ENCODE measurements around the gene PRKCI. TPM values are rescaled to one million over a fixed set of nuclear protein-coding genes. Genes with fewer than 3 reads are reported as not detected.
A peak's percentile ranks its signal among the peaks of the same experiment; 100 is the strongest.

Gene PRKCI
- total RNA-seq, 1 donor from 2014 or later, result 61.4 TPM

DNA sequence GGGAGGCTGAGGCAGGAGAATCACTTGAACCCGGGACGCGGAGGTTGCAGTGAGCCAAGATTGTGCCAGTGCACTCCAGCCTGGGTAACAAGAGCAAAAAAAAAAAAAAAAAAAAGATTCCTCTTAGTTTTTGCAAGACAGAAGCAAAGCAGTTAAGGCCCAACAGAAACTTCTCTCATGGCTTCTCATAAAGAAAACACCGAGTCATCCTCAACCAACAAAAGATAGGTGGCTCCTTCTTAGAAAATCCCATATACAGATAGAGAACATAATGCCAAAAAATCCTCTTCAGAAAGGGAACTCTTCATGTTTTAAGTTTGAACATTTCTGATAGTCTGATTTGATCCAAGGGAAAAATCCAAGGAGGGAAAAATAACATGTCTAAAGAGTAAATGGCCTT, 122.7 kb downstream of the PRKCI start:
- no peak for TF ChIP-seq CTCF (IDR thresholded peaks at IDR 0.05; ENCODE audit: unreplicated experiment)
- no peak overlapping the region for H3K4me3 Mint-ChIP-seq (ENCODE audit: low read depth)
- DNase-seq (ENCODE audit: low spot score, unreplicated experiment), result no peak
- H3K9me3 Mint-ChIP-seq (ENCODE audit: low read depth), result no peaks in the 10 kb centered on the region
- peak overlapping the region; percentile 86 for H3K27ac Mint-ChIP-seq
- H3K36me3 Mint-ChIP-seq (ENCODE audit: insufficient read depth), result no peaks in the 10 kb centered on the region
- no peaks in the 10 kb centered on the region for H3K27me3 Mint-ChIP-seq
- peaks cover 18% of the 10 kb centered on the region for H3K4me1 Mint-ChIP-seq (ENCODE audit: low read depth)

DNA sequence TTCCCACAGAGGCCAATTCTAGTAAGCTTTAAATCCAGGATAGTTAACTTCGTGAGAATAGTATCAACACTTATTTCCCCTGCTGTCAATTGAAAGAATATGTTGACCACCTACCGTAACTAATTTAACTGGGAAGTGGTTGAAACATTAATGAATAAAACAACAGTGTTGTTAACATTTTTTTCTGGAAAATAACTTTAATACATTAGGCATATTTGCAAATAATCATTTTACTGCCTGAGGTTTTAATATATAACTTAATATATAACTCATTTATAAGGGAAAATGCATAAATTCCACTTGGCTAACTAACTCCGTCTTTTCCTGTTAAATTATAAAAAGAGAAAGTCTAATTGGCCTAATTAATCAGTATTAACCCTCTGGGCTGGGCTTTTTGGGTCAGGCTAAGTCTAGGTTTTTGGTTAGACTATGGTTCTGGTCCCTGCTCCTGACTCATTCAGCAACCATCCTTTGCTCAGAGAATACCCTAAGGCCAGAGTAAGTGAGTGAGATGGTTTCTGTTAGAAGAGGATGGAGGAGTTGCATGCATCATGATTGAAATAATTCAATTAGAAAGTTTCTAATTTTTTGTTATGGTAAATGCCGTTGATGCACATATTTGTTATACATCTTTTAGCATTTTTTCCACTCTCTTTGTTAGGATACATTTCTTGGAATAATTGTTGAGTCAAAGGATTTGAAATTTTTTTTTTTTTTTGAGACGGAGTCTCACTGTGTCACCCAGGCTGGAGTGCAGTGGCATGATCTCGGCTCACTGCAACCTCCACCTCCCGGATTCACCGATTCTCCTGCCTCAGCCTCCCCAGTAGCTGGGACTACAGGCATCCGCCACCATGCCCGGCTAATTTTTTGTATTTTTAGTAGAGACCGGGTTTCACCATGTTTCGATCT, 124.5 kb downstream of the PRKCI start:
- H3K36me3 Mint-ChIP-seq (ENCODE audit: insufficient read depth), result no peaks in the 10 kb centered on the region
- H3K27me3 Mint-ChIP-seq, result no peaks in the 10 kb centered on the region
- no peak for DNase-seq (ENCODE audit: low spot score, unreplicated experiment)
- no peak overlapping the region for H3K4me3 Mint-ChIP-seq (ENCODE audit: low read depth)
- H3K9me3 Mint-ChIP-seq (ENCODE audit: low read depth), result no peaks in the 10 kb centered on the region
- peaks cover 19% of the 10 kb centered on the region for H3K4me1 Mint-ChIP-seq (ENCODE audit: low read depth)
- no peak overlapping the region for H3K27ac Mint-ChIP-seq
- TF ChIP-seq CTCF (IDR thresholded peaks at IDR 0.05; ENCODE audit: unreplicated experiment), result no peak

- Mint-ChIP-seq H3K4me1 (ENCODE audit: low read depth) (peaks cover 29% of the 10 kb centered on the region), H3K9me3 (ENCODE audit: low read depth) (no peaks in the 10 kb centered on the region), H3K4me3 (ENCODE audit: low read depth) (no peak overlapping the region), H3K27ac (no peak overlapping the region), H3K27me3 (no peaks in the 10 kb centered on the region), H3K36me3 (ENCODE audit: insufficient read depth) (no peaks in the 10 kb centered on the region)
- DNase-seq (ENCODE audit: low spot score, unreplicated experiment), result no peak
- no peak for TF ChIP-seq CTCF (IDR thresholded peaks at IDR 0.05; ENCODE audit: unreplicated experiment)
Observed at GRCh38 chr3:170350515-170351413, 128.5 kb downstream of the PRKCI start.

- no peak overlapping the region for H3K4me3 Mint-ChIP-seq (ENCODE audit: low read depth)
- peaks cover 36% of the 10 kb centered on the region for H3K4me1 Mint-ChIP-seq (ENCODE audit: low read depth)
- no peaks in the 10 kb centered on the region for H3K9me3 Mint-ChIP-seq (ENCODE audit: low read depth)
- no peak overlapping the region for H3K27ac Mint-ChIP-seq
- no peak for DNase-seq (ENCODE audit: low spot score, unreplicated experiment)
- H3K36me3 Mint-ChIP-seq (ENCODE audit: insufficient read depth), result no peaks in the 10 kb centered on the region
- no peaks in the 10 kb centered on the region for H3K27me3 Mint-ChIP-seq
- no peak for TF ChIP-seq CTCF (IDR thresholded peaks at IDR 0.05; ENCODE audit: unreplicated experiment)
Observed at GRCh38 chr3:170352936-170353335, 130.7 kb downstream of the PRKCI start.

DNA sequence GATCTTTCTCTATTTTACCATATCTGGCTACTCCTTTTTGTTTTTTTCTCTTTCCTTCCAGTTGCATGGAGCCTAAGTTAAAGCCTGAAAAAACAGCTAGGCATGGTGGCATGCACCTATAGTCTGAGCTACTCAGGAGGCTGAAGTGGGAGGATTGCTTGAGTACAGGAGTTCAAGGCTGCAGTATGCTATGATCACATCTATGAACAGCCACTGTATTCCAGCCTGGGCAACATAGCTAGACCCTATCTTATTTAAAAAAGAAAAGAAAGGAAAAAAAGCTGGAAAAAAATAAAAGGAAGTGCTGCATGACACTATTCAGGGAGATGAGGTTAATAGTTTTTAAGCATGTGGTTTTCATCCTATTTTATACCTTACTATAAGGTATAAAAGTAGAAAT, 131.3 kb downstream of the PRKCI start:
- no peaks in the 10 kb centered on the region for H3K36me3 Mint-ChIP-seq (ENCODE audit: insufficient read depth)
- no peak for TF ChIP-seq CTCF (IDR thresholded peaks at IDR 0.05; ENCODE audit: unreplicated experiment)
- H3K27ac Mint-ChIP-seq, result no peak overlapping the region
- no peak for DNase-seq (ENCODE audit: low spot score, unreplicated experiment)
- peaks cover 38% of the 10 kb centered on the region for H3K4me1 Mint-ChIP-seq (ENCODE audit: low read depth)
- no peak overlapping the region for H3K4me3 Mint-ChIP-seq (ENCODE audit: low read depth)
- no peaks in the 10 kb centered on the region for H3K27me3 Mint-ChIP-seq
- H3K9me3 Mint-ChIP-seq (ENCODE audit: low read depth), result no peaks in the 10 kb centered on the region

Measured in progenitor cell of endocrine pancreas (in vitro differentiated cells).